GM12892 (cell line): ENCODE measurements around the gene ZHX3.

Experiments
- DNase-seq: peaks from one replicate; pipeline ENCODE4 v3.0.0; 2011; ENCODE audit not compliant: insufficient read length
- FAIRE-seq: peaks from 2 replicates; lab custom pipeline; 2011; peaks lifted over from hg19 to GRCh38; lab: Jason Lieb, UNC
- POLR2A ChIP-seq: IDR thresholded peaks from 2 replicates; pipeline ENCODE4 v1.6.1; 2011; ENCODE audit warnings: low read depth, low read length, control low read depth
- POLR2AphosphoS5 ChIP-seq: IDR thresholded peaks from 2 replicates; pipeline ENCODE4 v1.6.1; 2011; ENCODE audit warnings: low read depth, low read length, control low read depth
- TAF1 ChIP-seq: IDR thresholded peaks from 2 replicates; pipeline ENCODE4 v1.6.1; 2011; ENCODE audit warnings: low read depth, mild to moderate bottlenecking, control low read depth, low read length, borderline replicate concordance

The ZHX3 gene

GRCh38 chr20:41191562-41192500 lies 125.7 kb downstream of the ZHX3 start:
- no peak for DNase-seq
- no peak for FAIRE-seq
- no peak for TF ChIP-seq POLR2A
- no peak for TF ChIP-seq POLR2AphosphoS5
- no peak for TF ChIP-seq TAF1

- FAIRE-seq (no peak), DNase-seq (no peak)
- no peak for TF ChIP-seq POLR2A
- no peak for TF ChIP-seq POLR2AphosphoS5
- TF ChIP-seq TAF1, result no peak
Measured at GRCh38 chr20:41187668-41188067, 129.9 kb downstream of the ZHX3 start.

GRCh38 chr20:41185013-41185757 lies 132.3 kb downstream of the ZHX3 start:
- TF ChIP-seq POLR2AphosphoS5 (no peak), TAF1 (no peak), POLR2A (no peak)
- no peak for FAIRE-seq

GRCh38 chr20:41183831-41184230 lies 133.7 kb downstream of the ZHX3 start:
- FAIRE-seq, result no peak
- no peak for DNase-seq
- TF ChIP-seq POLR2AphosphoS5, result no peak

More at GRCh38 chr20:41185013-41185757, 132.3 kb downstream of the ZHX3 start:
- no peak for DNase-seq

GRCh38 chr20:41183391-41183790 lies 134.1 kb downstream of the ZHX3 start:
- DNase-seq (no peak), FAIRE-seq (no peak)
- TF ChIP-seq POLR2AphosphoS5 (no peak), TAF1 (no peak), POLR2A (no peak)

- no peak for DNase-seq
- no peak for FAIRE-seq
Measured at GRCh38 chr20:41182296-41183212, 135.0 kb downstream of the ZHX3 start.

GRCh38 chr20:41181567-41181966 lies 136.0 kb downstream of the ZHX3 start:
- DNase-seq, result no peak
- TF ChIP-seq TAF1 (no peak), POLR2A (no peak), POLR2AphosphoS5 (no peak)
- FAIRE-seq, result no peak

More at GRCh38 chr20:41182296-41183212, 135.0 kb downstream of the ZHX3 start:
- TF ChIP-seq POLR2A (no peak), POLR2AphosphoS5 (no peak), TAF1 (no peak)

- no peak for TF ChIP-seq TAF1
- no peak for TF ChIP-seq POLR2A
- TF ChIP-seq POLR2AphosphoS5, result no peak
- FAIRE-seq, result no peak
Measured at GRCh38 chr20:41180599-41181333, 136.8 kb downstream of the ZHX3 start.

GRCh38 chr20:41179961-41180360 lies 137.6 kb downstream of the ZHX3 start:
- DNase-seq (no peak), FAIRE-seq (no peak)
- no peak for TF ChIP-seq POLR2AphosphoS5
- TF ChIP-seq TAF1, result no peak
- TF ChIP-seq POLR2A, result no peak

More at GRCh38 chr20:41180599-41181333, 136.8 kb downstream of the ZHX3 start:
- no peak for DNase-seq

- TF ChIP-seq TAF1 (no peak), POLR2AphosphoS5 (no peak), POLR2A (no peak)
- FAIRE-seq, result no peak
Measured at GRCh38 chr20:41178904-41179432, 138.6 kb downstream of the ZHX3 start.

More at GRCh38 chr20:41178904-41179432, 138.6 kb downstream of the ZHX3 start:
- no peak for DNase-seq
